Measurements from ENCODE around the gene MDFI.

The MDFI gene

GRCh38 chr6:41688256-41688965, 50.1 kb downstream of the MDFI start:
- DNase-seq (ENCODE audit: low read depth): no peak

- no peak for DNase-seq (ENCODE audit: low read depth)
These were observed 51.1 kb downstream of the MDFI start for GRCh38 chr6:41689171-41690008.

GRCh38 chr6:41690541-41691330, 52.5 kb downstream of the MDFI start:
- no peak for DNase-seq (ENCODE audit: low read depth)

GRCh38 chr6:41691426-41692079, 53.3 kb downstream of the MDFI start:
- DNase-seq (ENCODE audit: low read depth): no peak

- DNase-seq (ENCODE audit: low read depth): no peak
These were observed 53.9 kb downstream of the MDFI start for GRCh38 chr6:41692080-41692675.

- DNase-seq (ENCODE audit: low read depth): no peak
These were observed 54.5 kb downstream of the MDFI start for GRCh38 chr6:41692730-41693129.

- no peak for DNase-seq (ENCODE audit: low read depth)
These were observed 55.3 kb downstream of the MDFI start for GRCh38 chr6:41693281-41694240.

GRCh38 chr6:41694815-41695526, 56.7 kb downstream of the MDFI start:
- no peak for DNase-seq (ENCODE audit: low read depth)

- no peak for DNase-seq (ENCODE audit: low read depth)
These were observed 57.6 kb downstream of the MDFI start for GRCh38 chr6:41695825-41696224.

- no peak for DNase-seq (ENCODE audit: low read depth)
These were observed 58.5 kb downstream of the MDFI start for GRCh38 chr6:41696788-41697187.

- no peak for DNase-seq (ENCODE audit: low read depth)
These were observed 59.9 kb downstream of the MDFI start for GRCh38 chr6:41697861-41698781.

GRCh38 chr6:41699063-41699462, 60.8 kb downstream of the MDFI start:
- no peak for DNase-seq (ENCODE audit: low read depth)

- no peak for DNase-seq (ENCODE audit: low read depth)
These were observed 62.4 kb downstream of the MDFI start for GRCh38 chr6:41700463-41701347.

GRCh38 chr6:41702089-41702745, 63.9 kb downstream of the MDFI start:
- DNase-seq (ENCODE audit: low read depth): no peak

GRCh38 chr6:41702771-41703494, 64.7 kb downstream of the MDFI start:
- no peak for DNase-seq (ENCODE audit: low read depth)
